Neural progenitor cell (in vitro differentiated cells): ENCODE data around the gene ZNF213. TPM values are rescaled to one million over a fixed set of nuclear protein-coding genes. Genes with fewer than 3 reads are reported as not detected.

Experiments used
- DNase-seq: peaks from one replicate; pipeline ENCODE4 v3.0.0-alpha.2; 2016; ENCODE audit warnings: low spot score
- H2AFZ ChIP-seq: fragments of 200-600 bp; sonication (generic); replicated peaks from 2 replicates; pipeline ENCODE4 v1.6.1; 2016; ENCODE audit warnings: antibody characterized with exemption
- H3F3A ChIP-seq: fragments of 200-600 bp; sonication (generic); 2 replicates; pipeline ENCODE4 v1.6.1; 2016; ENCODE audit warnings: antibody characterized with exemption, low read depth
- H3K27ac ChIP-seq: fragments of 200-600 bp; sonication (generic); 2 replicates; pipeline ENCODE4 v1.5.1; 2016; ENCODE audit warnings: mild to moderate bottlenecking
- H3K27me3 ChIP-seq: fragments of 200-600 bp; sonication (generic); 2 replicates; pipeline ENCODE4 v1.6.1; 2016; ENCODE audit warnings: mild to moderate bottlenecking, moderate library complexity
- H3K36me3 ChIP-seq: fragments of 200-600 bp; sonication (generic); 2 replicates; pipeline ENCODE4 v1.5.1; 2016
- H3K4me1 ChIP-seq: fragments of 200-600 bp; sonication (generic); 2 replicates; pipeline ENCODE4 v1.6.1; 2016; ENCODE audit warnings: mixed run types
- H3K4me2 ChIP-seq: fragments of 200-600 bp; sonication (generic); 2 replicates; pipeline ENCODE4 v1.6.1; 2016
- H3K4me3 ChIP-seq: fragments of 200-600 bp; sonication (generic); 2 replicates; pipeline ENCODE4 v1.5.1; 2016
- H3K79me2 ChIP-seq: fragments of 200-600 bp; sonication (generic); 2 replicates; pipeline ENCODE4 v1.6.1; 2016; ENCODE audit warnings: low read depth
- H3K9ac ChIP-seq: fragments of 200-600 bp; sonication (generic); 2 replicates; pipeline ENCODE4 v1.6.1; 2016
- H3K9me3 ChIP-seq: fragments of 200-600 bp; sonication (generic); 2 replicates; pipeline ENCODE4 v1.5.1; 2016; ENCODE audit warnings: low read depth
- H4K20me1 ChIP-seq: fragments of 200-600 bp; sonication (generic); 2 replicates; pipeline ENCODE4 v1.6.1; 2016; ENCODE audit warnings: low read depth
- H3K27ac Mint-ChIP-seq: 3 replicates; pipeline ENCODE4 v1.8.0; 2021; ENCODE audit warnings: mixed read lengths
- H3K27me3 Mint-ChIP-seq: 2 replicates; pipeline ENCODE4 v1.8.0; 2022; ENCODE audit warnings: low read depth, mild to moderate bottlenecking, inconsistent platforms, moderate library complexity, mixed read lengths; ENCODE audit not compliant: insufficient read depth
- H3K36me3 Mint-ChIP-seq: 3 replicates; pipeline ENCODE4 v1.8.0; 2021; ENCODE audit warnings: mixed read lengths
- H3K4me1 Mint-ChIP-seq: 3 replicates; pipeline ENCODE4 v1.8.0; 2021; ENCODE audit warnings: mixed read lengths
- H3K4me3 Mint-ChIP-seq: 3 replicates; pipeline ENCODE4 v1.8.0; 2021; ENCODE audit warnings: mild to moderate bottlenecking, moderate library complexity, mixed read lengths
- H3K9me3 Mint-ChIP-seq: 3 replicates; pipeline ENCODE4 v1.8.0; 2020; ENCODE audit warnings: mixed read lengths
- EZH2 ChIP-seq: fragments of 200-600 bp; sonication (generic); IDR thresholded peaks from 2 replicates; pipeline ENCODE4 v1.6.1; 2017; ENCODE audit warnings: antibody characterized with exemption, mild to moderate bottlenecking, moderate library complexity
- EZH2phosphoT487 ChIP-seq: fragments of 200-600 bp; sonication (generic); IDR thresholded peaks from 2 replicates; pipeline ENCODE4 v1.6.1; 2017; ENCODE audit warnings: antibody characterized with exemption
- total RNA-seq: library from RNA; depleted of rRNA; stranded (reverse); fragments of >200 nt; gene quantifications from 2 replicates; pipeline ENCODE4 v1.2.3, GENCODE V29; 2015; ENCODE audit warnings: low replicate concordance
- TF ChIP-seq, protein P1 (sequence below): fragments of 200-600 bp; sonication (generic); IDR thresholded peaks from 2 replicates; pipeline ENCODE4 v1.5.1; 2017; ENCODE audit warnings: antibody characterized with exemption, mild to moderate bottlenecking

ZNF213 gene
- total RNA-seq, 1 donor from 2014 or later = 1.3 TPM

DNA sequence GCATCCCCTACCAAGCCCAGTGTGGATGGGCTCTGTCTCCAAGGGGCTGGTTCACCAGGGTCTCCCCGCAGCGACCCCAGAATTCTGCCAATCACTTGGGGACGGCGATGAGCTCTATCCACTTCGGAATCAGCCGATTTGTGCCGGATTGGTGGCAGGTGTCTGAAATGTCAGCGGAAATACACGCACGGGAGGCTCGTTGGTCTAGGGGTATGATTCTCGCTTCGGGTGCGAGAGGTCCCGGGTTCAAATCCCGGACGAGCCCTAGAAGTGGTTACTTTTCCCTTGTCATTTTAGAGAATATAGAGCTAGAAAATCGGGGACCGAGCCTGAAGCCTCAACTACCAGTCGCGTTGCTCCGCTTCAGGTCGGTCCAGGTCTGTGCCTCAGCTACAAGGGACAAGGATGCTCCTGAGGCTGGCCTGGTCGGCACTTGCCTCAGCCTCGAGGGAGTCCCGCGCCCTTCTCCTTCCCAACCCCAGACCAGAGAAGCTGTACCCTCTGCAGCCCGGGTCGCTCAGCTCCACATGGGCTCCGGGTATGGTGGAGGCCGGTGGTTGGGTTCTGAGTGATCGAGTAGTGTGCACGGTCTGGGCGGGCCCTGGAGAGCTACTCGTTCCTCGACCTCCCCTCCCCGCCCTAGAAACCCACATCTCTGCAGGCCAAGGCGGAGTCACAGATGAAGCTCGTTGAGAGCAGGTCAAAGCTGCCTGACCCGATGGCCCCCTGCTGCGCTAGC is 37.2 kb downstream of the ZNF213 start:
- Histone ChIP-seq H3F3A (peaks cover 50% of the 10 kb centered on the region), H3K9me3 (no peaks in the 10 kb centered on the region), H3K4me2 (peak overlapping the region; percentile 70), H3K79me2 (no peaks in the 10 kb centered on the region), H3K4me3 (peak overlapping the region; percentile 41), H4K20me1 (peaks cover 22% of the 10 kb centered on the region), H3K4me1 (peaks cover 25% of the 10 kb centered on the region), H2AFZ (no peak overlapping the region), H3K36me3 (no peaks in the 10 kb centered on the region), H3K27ac (no peak overlapping the region), H3K27me3 (peaks cover 94% of the 10 kb centered on the region), H3K9ac (no peak overlapping the region)
- Mint-ChIP-seq H3K9me3 (no peaks in the 10 kb centered on the region), H3K4me3 (peak overlapping the region; percentile 71), H3K4me1 (peaks cover 26% of the 10 kb centered on the region), H3K27ac (no peak overlapping the region), H3K36me3 (no peaks in the 10 kb centered on the region), H3K27me3 (peaks cover 64% of the 10 kb centered on the region)
- TF ChIP-seq, protein P1, sequence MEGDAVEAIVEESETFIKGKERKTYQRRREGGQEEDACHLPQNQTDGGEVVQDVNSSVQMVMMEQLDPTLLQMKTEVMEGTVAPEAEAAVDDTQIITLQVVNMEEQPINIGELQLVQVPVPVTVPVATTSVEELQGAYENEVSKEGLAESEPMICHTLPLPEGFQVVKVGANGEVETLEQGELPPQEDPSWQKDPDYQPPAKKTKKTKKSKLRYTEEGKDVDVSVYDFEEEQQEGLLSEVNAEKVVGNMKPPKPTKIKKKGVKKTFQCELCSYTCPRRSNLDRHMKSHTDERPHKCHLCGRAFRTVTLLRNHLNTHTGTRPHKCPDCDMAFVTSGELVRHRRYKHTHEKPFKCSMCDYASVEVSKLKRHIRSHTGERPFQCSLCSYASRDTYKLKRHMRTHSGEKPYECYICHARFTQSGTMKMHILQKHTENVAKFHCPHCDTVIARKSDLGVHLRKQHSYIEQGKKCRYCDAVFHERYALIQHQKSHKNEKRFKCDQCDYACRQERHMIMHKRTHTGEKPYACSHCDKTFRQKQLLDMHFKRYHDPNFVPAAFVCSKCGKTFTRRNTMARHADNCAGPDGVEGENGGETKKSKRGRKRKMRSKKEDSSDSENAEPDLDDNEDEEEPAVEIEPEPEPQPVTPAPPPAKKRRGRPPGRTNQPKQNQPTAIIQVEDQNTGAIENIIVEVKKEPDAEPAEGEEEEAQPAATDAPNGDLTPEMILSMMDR = no peak
- TF ChIP-seq EZH2phosphoT487 (peak; percentile 29), EZH2 (peak; percentile 66)
- DNase-seq = peak; percentile 49

DNA sequence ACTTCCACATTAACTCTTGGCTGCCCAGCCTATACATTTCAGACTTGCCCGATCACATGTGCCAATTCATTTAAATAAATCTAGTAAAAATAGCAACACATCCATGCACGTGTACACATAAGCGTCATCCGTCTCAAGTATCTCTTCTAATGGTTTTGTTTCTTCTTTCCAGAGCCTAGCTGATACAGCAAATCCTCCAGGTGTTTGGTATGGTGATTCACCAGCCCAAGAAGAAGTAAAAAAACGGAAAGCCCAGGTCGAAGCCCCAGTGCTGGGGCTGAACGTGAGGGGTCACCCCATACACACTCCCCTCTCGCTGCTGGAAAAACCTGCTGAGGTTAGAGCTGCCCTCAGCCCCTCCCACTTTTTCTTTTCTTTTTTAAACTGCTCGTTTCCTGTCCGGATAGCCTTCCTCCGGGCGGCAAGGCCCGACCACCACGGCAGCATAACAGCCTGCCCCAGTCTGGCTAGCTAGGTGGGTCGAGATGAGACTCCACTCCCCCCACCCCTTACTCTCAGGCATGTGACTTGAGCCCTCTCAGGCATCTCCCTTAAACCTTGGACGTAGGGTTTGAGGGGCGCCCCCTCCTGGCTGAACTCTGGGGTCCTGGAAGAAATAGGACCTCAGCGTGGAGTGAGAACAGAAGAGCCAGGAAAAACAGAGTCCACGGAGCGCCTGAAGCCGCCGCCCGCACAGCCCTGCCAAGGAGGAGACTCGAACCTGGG is 39.2 kb downstream of the ZNF213 start:
- no peak overlapping the region for H3K27ac Mint-ChIP-seq
- no peaks in the 10 kb centered on the region for H3K36me3 Mint-ChIP-seq
- Histone ChIP-seq H3F3A (peaks cover 50% of the 10 kb centered on the region), H3K27ac (no peak overlapping the region), H2AFZ (no peak overlapping the region), H3K36me3 (no peaks in the 10 kb centered on the region), H3K9ac (no peak overlapping the region), H3K27me3 (peaks cover 100% of the 10 kb centered on the region), H3K4me1 (peaks cover 25% of the 10 kb centered on the region), H3K4me2 (peak overlapping the region; percentile 59), H3K4me3 (peak overlapping the region; percentile 48), H4K20me1 (peaks cover 22% of the 10 kb centered on the region), H3K79me2 (no peaks in the 10 kb centered on the region), H3K9me3 (no peaks in the 10 kb centered on the region)
- DNase-seq = peak; percentile 87
- H3K27me3 Mint-ChIP-seq = peaks cover 74% of the 10 kb centered on the region
- peak overlapping the region; percentile 80 for H3K4me3 Mint-ChIP-seq
- TF ChIP-seq, protein P1 = peak; percentile 79
- TF ChIP-seq EZH2 (peak; percentile 58), EZH2phosphoT487 (no peak)
- H3K4me1 Mint-ChIP-seq = peaks cover 26% of the 10 kb centered on the region
- H3K9me3 Mint-ChIP-seq = no peaks in the 10 kb centered on the region

DNA sequence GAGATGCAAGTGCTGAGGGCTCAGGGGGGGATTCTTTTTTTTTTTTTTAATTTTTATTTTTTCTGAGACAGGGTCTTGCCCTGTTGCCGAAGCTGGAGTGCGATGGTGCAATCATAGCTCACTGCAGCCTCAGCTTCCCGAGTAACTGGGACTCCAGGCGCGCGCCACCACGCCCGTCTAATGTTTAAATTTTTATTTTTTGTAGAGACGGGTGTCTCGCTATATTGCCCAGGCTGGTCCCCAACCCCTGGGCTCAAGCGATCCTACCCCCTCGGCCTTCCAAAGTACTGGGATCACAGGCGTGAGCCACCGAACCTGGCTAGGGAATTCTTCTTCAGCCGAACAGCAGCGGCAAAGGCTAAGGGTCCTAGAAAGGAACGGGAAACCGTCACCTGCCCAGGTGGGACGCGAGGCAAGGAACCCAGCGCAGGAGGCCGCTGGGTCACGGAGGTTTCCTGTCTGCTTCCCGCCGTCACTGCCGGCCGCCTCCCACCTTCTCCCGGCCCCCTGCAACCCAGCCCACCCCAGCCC is 39.9 kb downstream of the ZNF213 start:
- Histone ChIP-seq H3F3A (peaks cover 50% of the 10 kb centered on the region), H3K9me3 (no peaks in the 10 kb centered on the region), H3K79me2 (no peaks in the 10 kb centered on the region), H3K27me3 (peaks cover 100% of the 10 kb centered on the region), H3K9ac (no peak overlapping the region), H3K4me2 (peak overlapping the region; percentile 59), H3K36me3 (no peaks in the 10 kb centered on the region), H2AFZ (no peak overlapping the region), H4K20me1 (peaks cover 22% of the 10 kb centered on the region), H3K4me1 (peaks cover 25% of the 10 kb centered on the region), H3K27ac (no peak overlapping the region), H3K4me3 (peak overlapping the region; percentile 48)
- Mint-ChIP-seq H3K4me1 (peaks cover 26% of the 10 kb centered on the region), H3K27ac (no peak overlapping the region), H3K36me3 (no peaks in the 10 kb centered on the region), H3K9me3 (no peaks in the 10 kb centered on the region), H3K4me3 (peak overlapping the region; percentile 80), H3K27me3 (peaks cover 74% of the 10 kb centered on the region)
- TF ChIP-seq EZH2phosphoT487 = peak; percentile 63
- TF ChIP-seq EZH2 = peak; percentile 65
- TF ChIP-seq, protein P1 = no peak
- no peak for DNase-seq
